Measurements from ENCODE around the gene GM2A. TPM values are rescaled to one million over a fixed set of nuclear protein-coding genes. Genes with fewer than 3 reads are reported as not detected.
"Not testable (repeated sequence)": the region's sequence is repeated elsewhere in the genome, so short reads cannot be mapped to it uniquely, and the experiment has no call there.

The GM2A gene
- total RNA-seq, 1 donor from 2014 or later: 38.7 TPM

DNA sequence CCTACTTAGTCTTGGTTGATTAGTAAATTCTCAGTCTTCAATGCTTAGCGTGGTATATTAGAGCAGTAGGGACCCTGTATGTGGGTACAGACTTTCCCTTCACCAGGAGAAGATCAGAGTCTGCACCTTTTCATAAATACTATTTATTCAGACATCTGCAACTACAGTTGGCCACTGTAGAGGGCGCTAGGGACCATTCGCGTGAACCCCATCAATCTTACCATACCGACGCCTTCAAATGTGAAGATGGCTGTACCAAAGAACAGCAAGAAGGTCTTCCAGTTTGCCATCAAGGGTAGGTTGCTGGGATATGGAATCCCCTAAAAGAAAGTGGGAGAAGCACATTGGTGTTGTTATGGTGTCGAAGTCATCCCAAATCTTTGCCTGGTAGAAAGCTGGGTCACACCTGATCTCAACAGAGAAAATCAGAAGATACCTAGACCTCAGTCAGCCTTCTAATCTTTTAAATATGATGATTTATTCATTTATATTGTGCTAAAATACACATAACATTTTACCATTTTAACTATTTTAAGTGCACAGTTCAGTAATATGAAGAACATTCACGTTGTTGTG is 31.5 kb downstream of the GM2A start:
- no peak for DNase-seq (ENCODE audit: low spot score)

DNA sequence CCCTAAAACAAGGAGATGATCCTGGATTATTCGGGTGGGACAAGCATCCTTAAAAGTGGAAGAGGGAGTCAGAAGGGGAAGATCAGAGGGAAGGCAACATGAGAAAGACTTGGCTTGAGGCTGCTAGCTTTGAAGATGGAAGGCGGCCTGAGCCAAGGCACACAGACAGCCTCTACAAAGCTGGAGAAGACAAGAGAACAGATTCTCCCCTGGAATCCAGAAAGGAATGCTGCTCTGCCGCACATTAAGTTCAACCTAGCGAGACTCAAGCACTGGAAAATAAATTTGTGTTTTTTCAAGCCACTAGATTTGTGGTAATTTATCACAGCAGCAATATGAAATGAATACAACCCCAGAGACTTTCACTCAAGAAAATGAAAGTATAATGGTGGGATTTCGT is 32.7 kb downstream of the GM2A start:
- DNase-seq (ENCODE audit: low spot score): no peak

DNA sequence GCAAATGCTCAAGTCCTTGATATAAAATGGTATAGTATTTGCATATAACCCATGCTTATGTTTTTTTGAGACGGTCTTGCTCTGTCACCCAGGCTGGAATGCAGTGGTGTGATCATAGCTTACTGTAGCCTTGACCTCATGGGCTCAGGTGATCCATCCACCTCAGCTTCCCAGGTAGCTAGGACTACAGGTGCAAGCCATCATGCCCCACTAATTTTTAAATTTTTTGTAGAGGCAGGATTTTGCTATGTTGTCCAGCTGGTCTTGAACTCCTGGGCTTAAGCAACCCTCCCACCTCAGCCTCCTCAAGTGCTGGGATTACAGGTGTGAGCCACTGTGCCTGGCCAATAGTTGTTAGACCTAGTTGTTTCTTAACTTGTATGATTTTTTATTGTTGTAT is 33.3 kb downstream of the GM2A start:
- DNase-seq (ENCODE audit: low spot score): no peak

DNA sequence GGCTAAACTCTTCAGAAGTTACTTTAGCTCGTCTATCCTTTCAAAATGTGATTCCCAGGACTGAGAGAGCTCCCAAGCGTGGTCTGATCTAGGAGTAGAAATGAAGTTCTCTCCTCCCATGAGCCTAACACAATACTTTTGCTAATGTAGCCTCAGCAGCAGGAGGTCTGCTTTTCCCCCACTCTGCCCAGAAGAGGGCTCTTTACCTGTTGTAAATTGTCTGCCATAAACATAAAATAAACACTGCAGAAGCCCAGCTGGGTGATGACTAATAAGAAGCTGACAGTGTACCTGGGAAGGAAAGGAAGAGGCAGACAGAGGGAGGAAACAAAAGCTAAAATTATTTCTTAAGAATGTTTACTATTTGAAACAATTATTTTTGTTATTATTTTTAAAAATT is 35.2 kb downstream of the GM2A start:
- DNase-seq (ENCODE audit: low spot score): no peak

DNA sequence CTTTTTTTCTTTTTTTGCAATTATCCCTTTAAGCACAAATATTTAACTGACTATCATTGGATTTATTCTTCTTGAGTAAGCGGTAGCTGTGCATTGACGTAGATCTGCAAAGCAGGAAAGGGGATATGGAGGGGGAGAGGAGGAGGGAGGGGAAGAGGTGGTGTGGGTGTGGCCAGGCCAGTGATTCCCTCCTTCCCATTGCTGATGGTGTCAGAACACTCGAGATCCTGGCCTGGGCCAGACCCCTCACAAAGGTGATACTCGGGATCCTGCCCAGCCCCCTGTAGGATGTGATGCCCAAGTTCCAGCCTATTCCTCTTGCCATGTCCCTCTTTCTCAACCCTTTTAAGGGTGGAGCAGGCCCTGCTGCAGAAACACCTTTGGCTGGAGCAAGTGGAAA is 40.6 kb downstream of the GM2A start:
- DNase-seq (ENCODE audit: low spot score): no peak

DNA sequence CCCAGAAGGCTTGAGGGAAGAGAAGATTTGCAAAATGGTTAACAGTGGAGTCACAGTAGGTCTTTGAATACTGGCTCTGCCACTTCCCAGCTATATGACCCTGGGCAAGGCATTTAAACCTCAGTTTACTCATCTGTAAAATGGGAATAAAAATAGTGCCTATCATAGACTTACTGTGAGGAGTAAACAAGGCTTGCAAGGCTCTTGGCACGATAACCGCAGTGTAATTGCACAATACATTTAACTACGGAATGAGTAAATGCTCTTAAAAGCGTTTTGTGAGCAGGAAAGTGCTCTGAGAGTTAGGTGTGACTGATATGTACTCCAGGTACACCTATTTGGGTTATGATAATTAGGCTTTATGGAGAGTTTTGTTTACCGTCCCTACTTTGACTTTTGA is 42.2 kb downstream of the GM2A start:
- no peak for DNase-seq (ENCODE audit: low spot score)

DNA sequence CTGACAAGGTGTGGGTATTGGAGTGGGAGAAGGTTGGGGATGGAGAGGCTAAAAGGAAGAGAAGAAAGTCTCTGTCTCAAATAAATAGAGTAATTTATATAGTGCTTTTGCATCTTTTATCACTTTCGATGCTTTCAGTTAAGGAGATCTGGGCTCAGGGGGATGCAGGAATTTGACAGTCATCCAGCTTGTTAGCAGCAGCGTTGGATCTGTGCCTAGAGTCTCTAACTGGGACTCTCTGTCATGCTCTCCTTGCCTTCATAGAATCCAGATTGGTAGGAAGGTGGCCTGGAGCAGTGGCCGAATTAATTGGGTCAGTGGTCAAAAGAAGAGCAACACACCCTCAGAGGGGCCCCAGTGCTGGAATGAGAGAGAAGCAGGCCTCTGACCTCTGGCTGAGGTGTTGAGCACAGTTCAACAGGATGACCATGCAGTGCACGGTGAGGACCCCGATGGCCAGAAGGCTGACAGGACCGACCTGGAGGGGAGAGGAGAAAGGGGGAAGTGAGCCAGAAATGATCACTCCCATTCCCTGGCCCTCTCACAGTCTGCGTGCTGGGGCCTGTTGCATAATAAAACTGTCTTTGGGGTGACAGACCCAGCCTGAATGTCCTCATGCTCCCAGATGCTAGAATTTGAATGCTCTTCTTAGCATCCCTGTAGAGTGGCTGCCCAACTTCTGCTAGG is 42.9 kb downstream of the GM2A start:
- DNase-seq (ENCODE audit: low spot score): no peak

DNA sequence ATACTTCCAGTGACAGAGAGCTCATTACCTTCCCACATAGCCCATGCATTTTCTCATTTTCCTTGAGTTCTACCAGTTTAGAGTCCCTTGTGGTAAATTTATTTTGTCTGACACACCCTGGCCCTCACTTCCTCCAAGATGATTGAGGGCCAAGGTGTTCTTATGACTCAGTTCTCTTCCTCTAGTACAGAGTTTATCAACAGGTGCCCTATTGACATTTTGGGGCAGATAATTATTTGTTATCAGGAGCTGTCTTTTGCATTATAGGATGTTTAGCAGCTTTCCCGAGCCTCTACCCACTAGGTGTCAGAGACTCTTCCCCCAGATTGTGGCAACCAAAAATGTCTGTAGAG is 43.5 kb downstream of the GM2A start:
- no peak for DNase-seq (ENCODE audit: low spot score)

DNA sequence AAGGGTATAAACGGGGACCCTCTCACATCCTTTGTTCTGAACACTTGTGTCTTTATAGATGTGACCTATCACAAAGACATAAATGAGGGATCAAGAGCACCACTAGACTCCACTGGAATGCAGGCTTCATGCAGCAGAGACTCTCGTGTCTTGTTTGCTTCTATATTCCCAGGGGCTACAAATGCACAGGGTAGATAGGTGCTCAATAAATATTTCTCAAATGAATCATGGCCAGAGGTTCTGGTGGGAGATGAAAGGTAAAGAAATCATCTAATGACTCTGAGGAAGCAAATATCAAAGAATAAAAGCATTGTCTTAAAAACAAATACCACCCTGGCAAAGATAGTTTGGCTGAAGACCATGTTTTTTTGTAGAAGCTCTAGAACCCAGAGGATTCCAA is 44.0 kb downstream of the GM2A start:
- no peak for DNase-seq (ENCODE audit: low spot score)

DNA sequence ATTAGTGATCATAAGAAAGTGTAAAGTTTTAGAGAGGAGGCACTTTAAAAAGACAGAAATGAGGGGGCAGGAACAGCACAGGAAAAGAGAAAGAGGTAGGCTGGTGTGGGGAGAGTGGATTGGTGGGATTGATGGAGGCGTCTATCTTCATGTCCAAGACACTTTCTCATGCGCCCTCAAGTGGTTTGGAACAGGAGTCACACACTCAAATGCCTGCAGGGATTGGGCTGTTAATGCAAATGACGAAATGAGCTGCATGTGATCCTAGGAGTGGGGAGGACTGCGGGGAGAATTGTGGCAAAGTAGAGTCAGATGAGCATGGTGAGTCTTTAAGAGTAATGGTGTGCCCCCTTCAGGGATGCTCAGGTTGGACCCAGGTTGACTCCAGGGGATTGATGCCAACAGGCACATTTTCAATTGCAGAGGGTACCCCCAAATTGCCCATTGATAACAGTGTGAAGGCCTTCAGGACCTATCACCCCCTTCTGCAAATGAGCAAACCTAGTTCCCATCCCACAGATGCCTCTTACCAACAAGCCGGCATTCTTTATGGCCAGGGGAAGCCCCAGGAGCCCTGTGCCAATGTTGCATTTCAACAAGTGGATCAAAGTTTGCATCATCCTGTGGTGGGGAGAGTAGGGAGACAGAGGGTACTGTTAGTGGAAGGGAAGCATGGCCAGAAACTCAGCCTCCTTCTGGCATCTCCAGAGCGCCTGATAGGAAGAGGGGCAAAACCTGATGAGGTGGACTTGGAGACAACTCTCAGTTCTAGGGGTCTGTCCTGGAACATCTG is 45.3 kb downstream of the GM2A start:
- no peak for DNase-seq (ENCODE audit: low spot score)

DNA sequence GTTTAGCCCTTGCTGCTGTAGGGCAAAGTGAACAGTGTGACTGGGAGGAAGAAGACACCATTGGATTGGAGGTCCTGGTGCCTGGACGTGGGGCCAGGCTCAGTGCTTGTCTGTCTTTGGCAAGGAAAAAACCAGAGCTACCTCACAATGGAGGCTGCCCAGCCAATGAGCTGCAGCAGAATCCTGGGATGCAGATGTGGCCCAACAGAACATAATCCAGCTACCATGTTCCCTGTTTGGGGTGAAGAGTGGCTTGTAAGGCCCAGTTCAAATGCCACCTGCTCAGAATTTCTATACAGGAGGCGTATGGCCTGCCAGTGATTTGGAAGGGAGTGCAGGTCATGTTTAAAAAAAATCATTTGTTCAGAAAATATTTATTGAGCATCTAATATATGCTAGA is 50.7 kb downstream of the GM2A start, which contains the start of gene SLC36A3:
SLC36A3 (minus strand) TSS at position 101 of the 400 bp plus-strand sequence. CDS start 412 bp downstream, outside the sequence.
- DNase-seq (ENCODE audit: low spot score): no peak

DNA sequence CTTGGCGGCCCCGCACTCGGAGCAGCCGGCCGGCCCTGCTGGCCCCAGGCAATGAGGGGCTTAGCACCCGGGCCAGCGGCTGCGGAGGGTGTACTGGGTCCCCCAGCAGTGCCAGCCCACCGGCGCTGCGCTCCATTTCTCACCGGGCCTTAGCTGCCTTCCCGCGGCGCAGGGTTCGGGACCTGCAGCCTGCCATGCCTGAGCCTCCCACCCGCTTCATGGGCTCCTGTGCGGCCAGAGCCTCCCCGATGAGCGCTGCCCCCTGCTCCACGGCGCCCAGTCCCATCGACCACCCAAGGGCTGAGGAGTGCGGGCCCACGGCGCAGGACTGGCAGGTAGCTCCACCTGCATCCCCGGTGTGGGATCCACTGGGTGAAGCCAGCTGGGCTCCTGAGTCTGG is 56.3 kb downstream of the GM2A start:
- DNase-seq (ENCODE audit: low spot score): not testable (repeated sequence)

DNA sequence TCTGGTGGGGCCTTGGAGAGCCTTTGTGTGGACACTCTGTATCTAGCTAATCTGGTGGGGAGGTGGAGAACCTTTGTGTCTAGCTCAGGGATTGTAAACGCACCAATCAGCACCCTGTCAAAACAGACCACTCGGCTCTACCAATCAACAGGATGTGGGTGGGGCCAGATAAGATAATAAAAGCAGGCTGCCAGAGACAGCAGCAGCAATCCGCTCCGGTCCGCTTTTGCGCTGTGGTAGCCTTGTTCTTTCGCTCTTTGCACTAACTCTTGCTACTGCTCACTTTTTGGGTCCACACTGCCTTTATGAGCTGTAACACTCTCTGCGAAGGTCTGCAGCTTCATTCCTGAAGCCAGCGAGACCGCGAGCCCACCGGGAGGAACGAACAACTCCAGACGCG is 56.8 kb downstream of the GM2A start:
- not testable (repeated sequence) for DNase-seq (ENCODE audit: low spot score)

DNA sequence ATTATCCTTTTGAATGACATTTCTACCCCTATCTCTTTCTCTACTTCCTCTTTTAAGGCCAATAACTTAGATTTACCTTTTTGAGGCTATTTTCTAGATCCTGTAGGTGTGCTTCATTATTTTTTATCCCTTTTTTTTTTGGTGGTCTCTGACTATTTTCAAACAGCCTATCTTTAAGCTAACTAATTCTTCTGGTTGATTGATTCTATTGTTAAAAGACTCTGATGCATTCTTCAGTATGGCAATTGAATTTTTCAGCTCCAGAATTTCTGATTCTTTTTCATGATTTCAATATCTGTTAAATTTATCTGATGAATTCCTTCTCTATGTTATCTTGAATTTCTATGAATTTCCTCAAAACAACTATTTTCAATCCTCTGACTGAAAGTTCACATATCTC is 57.9 kb downstream of the GM2A start:
- no peak for DNase-seq (ENCODE audit: low spot score)

DNA sequence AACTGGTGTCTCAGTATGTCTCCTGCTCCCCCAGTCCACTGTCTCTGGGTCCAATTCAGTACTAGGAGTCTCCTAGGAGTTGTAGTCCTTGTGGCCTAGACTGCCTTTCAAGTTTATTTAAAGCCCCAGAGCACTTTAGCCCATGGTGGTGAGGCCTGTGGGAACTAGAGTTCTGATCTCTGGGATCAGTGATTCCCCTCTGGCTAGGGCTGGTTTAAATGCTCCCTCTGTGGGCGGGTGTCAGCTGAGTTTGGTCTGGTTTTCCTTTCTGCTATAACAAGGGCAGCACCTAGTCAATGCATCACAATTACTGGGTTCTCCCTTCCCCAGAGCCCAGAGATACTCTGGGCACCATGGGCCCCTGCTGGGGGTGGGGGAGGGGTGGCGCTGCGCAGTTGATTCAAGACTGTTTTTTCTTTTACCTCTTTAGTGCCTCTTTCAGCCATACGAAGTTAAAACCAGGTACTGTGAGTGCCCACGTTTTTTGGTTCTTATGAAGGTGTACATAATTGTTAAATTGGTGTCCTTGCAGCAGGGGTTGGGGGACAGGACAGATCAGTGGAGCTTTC is 59.9 kb downstream of the GM2A start:
- DNase-seq (ENCODE audit: low spot score): no peak

DNA sequence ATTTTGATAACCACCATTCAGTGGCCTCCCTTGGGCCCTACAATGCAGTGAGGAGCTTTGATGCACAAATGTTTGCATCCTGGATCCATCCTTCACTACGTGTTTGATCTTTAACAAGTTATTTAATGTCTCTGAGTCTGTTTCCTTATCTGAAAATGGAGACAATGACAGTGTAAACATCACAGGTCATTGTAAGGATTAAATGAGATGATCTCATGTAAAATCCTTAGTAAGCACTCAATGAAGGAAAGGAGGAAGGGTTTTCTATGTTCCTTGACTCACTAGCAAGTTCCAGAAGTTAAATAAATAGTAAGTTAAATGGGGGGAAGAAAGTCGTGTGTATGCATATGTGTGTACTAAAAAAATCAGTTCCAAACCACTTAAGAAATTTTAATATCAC is 60.4 kb downstream of the GM2A start:
- DNase-seq (ENCODE audit: low spot score): no peak

DNA sequence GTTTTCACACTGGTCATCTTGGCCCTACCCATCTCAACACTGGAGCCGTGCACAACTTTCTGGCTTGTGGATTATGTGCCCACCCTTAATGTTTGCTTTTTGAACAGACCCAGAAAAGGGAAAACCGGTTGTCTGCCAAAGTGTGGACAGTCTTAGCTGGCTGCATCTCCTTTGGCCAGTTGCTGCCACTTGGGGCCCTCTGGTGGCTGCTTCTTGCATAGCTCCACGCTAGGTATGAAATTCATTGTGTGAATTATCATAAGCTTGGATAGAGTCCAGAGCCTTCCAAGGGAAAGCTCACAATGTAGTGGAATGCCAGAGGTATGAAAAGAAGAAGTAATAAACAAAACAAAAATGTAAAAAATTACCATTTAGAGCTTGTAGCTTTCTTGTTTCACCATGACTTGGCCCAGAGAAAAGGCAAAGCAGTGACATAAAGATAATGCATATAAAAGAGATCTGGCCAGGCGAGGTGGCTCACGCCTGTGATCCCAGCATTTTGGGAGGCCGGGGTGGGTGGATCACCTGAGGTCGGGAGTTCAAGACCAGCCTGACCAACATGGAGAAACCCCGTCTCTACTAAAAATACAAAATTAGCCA is 63.1 kb downstream of the GM2A start:
- DNase-seq (ENCODE audit: low spot score): no peak

DNA sequence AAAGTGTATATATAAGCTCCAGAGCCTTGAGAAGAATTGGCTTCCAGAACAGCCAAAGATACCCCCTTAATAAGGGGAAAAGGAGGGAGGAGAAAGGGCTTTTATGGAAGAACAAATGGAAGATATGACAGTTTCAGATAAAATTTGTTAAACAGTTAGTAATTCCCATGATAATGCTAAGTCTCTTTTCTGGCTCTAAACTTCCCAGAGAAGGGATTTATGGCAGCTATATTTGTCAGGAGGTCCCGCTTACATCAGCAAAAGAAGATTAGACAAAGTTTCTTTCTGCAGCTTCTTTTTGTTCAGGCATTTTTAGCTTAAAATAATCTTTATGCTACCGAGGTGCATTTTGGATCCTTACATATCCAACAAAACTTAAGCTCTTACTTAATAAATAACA is 64.9 kb downstream of the GM2A start:
- no peak for DNase-seq (ENCODE audit: low spot score)

DNA sequence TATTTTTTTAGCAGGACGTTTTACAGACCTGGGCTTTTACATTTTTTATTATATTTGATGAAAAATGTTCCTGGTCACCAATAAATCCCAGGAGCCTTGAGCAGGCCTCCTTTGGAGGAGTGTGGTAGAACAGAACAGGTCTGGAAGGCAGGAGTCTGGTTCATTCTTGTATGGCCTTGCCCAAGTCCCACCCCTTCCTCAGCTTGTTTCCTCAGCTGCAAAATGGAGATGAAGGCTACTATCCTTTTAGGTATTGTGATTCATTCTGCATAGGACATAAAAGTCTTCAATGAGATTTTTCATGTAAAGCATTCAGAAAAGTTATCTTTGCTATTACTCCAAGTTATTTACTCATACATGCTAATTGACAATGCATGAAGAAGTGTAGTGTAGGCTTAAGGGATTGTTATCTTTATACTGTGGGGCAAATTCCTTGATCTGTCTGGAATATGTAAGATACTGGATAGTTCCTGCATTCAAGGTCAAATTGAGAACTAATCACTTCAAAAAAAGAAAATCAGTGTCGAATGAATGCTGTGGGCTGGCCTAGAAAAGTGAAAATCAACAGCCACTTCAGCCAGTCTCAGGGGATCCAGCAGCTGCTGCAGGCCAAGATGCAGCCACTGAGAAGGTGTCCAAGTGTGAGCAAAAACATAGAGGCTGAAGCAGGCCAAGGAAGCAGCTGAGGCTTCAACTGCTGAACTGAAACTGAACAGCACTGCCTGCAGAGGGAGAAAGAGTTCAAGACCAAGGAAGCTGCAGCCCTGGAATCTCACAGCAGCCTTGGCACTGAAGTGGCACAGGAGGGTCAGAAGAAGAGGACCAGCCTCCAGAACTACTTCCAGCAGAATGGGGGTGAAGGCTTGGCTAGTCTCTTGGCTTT is 66.1 kb downstream of the GM2A start:
- DNase-seq (ENCODE audit: low spot score): no peak

Data from mesenteric fat pad (tissue), 1 donor.